Effector CD4-positive, alpha-beta T cell (primary cell): ENCODE results near the gene FBXW11.
"Not testable (repeated sequence)": the region's sequence is repeated elsewhere in the genome, so short reads cannot be mapped to it uniquely, and the experiment has no call there.

Experiments
- DNase-seq: peaks from one replicate; pipeline ENCODE4 v3.0.0-alpha.2; 2020

FBXW11 gene

GRCh38 chr5:171951218-171951617, 55.2 kb downstream of the FBXW11 start:
- DNase-seq, result no peak

DNA sequence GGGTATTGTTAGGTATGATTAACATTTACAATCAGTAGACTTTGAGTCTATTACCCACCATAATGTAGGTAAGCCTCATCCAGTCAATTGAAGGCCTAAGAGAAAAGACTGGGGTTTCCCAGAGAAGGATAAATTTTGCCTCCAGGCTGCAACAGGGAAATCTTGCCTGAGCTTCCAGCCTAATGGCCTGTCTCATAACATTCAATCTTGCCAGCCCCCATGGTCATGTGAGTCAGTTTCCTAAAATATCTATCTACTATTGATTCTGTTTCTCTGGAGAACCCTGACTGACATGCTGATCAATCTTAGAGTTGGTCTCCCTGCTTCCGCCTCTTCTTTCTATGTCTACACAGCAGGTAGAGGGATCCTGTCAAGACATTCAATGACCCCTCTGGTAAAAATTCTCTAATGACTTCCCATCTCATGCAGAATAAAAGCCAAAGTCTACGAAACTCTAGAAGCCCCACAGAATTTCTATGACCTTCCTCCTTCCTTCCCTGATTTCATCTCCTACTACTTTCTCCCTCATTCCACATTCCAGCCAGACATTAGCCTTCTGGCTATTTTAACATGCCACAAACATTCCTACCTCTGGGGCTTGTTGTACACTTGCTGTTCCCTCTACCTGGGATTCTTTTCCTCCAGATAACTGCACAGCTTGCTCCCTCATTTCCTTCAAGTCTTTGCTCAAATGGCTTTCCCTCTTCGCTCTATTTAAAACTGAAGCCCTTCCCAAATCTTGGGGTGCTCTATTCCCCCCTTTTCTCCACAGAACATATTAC, 60.2 kb downstream of the FBXW11 start:
- DNase-seq, result no peak

DNA sequence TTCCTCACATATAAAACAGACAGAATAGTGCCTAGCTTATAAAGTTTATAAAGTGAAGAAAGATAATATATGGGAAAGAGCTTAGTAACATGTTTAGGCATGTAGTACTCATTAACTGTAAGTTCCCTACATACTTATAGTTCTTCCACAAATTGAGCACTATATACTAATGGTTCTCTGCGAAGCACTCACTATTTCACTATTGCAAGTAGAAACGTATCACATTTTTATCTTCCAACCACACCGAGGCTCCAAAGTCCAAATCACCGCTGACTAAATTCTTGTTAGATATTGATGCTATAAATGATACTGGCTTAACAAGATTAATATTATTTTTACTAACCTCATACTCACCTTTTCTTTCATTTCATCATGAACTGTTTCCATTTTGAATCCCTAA, 61.0 kb downstream of the FBXW11 start:
- no peak for DNase-seq

DNA sequence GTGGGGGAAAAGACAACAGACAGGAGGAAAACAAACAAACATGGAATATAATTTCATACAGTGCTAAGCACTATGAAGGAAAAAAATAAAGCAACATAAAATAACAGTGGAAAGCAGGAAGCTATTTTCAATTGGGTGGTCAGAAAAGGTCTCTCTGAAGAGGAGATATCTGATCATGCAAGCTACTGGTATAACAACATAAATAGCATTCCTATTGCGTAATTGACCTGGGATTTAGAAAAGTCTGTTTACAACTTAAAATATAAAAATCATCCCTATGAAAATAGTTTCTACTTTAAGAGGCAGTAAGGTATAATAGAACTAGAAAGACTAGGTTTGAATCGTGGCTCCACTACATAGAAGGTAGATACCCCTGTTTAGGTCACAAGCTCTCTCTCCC, 61.4 kb downstream of the FBXW11 start:
- DNase-seq, result no peak

GRCh38 chr5:171942112-171942516, 64.3 kb downstream of the FBXW11 start:
- not testable (repeated sequence) for DNase-seq

- DNase-seq, result not testable (repeated sequence)
Observed at GRCh38 chr5:171941675-171942074, 64.8 kb downstream of the FBXW11 start.

DNA sequence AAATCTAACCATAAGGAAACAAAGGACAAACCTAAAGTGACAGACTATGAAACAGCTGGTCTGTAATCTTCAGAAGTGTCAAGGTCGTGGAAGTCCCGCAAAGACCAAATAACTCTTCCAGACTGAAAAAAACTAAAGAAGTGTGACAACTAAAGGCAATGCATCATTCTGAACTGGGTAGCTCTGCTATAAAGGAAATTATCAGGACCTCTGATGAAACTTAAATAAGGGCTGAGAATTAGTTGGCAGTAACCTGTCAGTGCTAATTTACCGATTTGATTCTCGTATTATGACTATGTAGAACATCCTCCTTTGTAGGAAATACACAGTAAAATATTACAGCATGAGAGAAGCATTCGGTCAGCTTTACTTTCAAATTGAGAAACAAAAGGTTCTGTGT, 65.2 kb downstream of the FBXW11 start:
- not testable (repeated sequence) for DNase-seq

GRCh38 chr5:171939951-171940350, 66.5 kb downstream of the FBXW11 start:
- no peak for DNase-seq

DNA sequence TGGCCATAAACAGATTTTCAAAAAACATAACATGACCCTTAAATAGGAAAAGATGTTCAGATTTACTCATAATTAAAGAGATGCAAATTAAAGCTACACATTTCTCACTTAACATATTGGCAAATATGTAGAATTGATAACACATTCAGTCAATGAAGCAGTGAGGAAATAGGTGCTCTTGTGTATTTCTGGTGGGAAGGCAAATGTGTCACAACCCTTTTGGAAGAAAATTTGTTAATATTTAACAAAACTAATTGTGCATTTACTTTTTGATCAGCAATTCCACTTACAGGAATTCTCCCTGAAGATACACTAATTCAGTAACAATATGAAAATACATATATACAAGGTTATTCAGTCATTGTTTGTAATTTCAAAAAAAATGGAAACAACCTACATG, 68.1 kb downstream of the FBXW11 start:
- no peak for DNase-seq

GRCh38 chr5:171937351-171937750, 69.1 kb downstream of the FBXW11 start:
- no peak for DNase-seq

GRCh38 chr5:171934586-171934985, 71.9 kb downstream of the FBXW11 start:
- DNase-seq, result no peak

DNA sequence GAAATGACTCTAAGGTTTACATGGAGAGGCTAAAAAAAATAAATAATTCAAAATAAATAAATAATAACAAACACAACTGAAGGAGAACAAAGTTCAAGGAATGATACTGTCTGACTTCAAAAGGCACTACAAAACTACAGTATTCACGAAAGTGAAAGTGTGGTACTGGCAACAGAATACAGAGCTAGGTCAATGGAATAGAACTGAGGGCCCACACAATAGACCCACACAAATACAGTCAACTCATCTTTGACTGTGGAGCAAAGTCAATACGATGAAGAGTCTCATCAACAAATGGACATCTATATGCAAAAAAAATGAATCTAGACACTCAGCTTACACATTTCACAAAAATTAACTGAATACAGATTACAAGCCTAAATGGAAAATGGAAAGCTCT, 75.3 kb downstream of the FBXW11 start:
- no peak for DNase-seq

- DNase-seq, result no peak
Observed at GRCh38 chr5:171927345-171927941, 79.0 kb downstream of the FBXW11 start.

- DNase-seq, result no peak
Observed at GRCh38 chr5:171926311-171926710, 80.1 kb downstream of the FBXW11 start.

DNA sequence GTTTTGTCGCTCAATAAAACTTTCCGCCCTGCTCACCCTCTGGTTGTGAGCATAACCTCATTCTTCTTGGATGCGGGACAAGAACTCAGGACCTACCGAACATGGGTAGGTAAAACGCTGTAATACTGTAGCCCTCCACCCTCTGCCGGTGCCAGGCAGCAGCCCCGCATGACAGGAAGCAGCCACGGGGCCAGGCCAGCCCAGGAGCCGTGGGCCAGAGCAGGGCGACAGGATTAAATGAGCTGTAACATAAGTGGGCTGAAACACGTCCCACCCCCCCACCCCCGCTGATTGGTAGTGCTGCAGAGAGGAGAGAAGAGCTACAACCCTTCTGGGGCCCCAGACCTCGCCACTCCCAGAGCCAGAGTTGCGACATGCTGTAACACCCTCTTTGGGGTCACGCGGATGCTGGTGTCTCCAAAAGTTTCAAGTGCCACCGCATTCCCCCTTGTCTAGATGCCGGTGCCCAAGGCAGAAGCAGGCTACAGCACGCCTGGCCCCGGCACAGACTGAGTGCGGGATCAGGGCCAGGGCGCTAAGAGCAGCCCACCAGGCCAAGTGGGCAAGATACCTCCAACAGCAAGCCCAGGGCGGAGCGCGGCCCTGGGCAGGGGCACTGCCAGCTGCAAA, 81.8 kb downstream of the FBXW11 start:
- no peak for DNase-seq

DNA sequence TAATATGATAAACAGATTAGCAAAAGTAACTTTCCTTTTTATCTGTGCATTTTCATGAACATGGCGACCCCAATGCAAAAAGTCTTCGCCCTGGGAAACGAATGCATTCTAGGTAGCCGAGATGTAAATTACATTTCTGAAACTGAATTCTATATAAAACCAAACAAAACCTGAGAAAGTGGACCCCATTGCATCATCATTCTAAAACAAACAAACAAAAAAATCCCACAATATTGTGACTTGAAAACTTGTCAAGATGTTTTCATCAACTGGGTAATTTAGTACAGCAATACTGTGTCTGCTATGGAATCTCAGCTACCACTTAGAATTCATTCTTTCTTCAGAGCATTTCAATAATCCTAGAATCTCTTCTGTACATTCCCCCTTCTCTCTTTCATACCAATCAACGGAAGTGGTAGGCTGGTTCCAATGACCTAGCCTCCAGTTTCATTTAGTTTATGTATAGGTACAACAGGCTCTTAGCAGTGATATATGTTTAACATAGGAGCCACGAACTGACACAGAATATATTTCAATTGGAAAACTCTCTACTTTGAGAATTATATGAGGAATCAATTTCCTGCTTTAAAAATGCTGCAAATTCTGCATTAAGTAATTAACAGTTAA, 85.6 kb downstream of the FBXW11 start:
- DNase-seq, result no peak

- DNase-seq, result not testable (repeated sequence)
Observed at GRCh38 chr5:171915700-171916099, 90.7 kb downstream of the FBXW11 start.

DNA sequence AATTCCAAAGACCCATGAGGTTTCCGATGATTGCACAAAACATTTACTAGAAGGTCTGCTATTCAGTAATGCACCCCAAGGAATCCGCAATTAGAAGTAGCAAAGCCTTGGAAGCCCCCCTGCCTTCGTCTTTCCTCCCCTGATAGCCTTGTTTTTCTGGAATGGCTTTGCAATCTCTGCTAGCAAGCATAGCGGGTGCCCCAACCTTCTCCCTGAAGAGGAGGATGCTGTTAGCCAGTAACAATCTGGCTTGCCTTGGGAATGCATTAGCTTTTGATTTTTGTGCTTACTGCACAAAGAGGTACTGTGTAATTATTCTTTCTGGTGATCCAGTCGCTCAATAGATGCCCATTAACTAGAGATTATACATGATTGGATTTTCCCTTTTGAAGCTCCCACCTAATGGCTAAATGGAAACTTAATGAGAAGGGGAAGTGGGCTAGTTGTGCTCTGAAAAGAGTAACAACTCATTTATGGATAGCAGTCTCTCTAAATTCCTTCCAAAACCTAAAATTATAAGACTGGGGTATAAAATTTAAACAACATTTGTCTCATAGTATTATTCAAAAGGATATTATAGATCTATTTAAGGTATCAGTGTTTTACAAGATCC, 91.6 kb downstream of the FBXW11 start:
- DNase-seq, result no peak

GRCh38 chr5:171913987-171914273, 92.5 kb downstream of the FBXW11 start:
- DNase-seq, result no peak

DNA sequence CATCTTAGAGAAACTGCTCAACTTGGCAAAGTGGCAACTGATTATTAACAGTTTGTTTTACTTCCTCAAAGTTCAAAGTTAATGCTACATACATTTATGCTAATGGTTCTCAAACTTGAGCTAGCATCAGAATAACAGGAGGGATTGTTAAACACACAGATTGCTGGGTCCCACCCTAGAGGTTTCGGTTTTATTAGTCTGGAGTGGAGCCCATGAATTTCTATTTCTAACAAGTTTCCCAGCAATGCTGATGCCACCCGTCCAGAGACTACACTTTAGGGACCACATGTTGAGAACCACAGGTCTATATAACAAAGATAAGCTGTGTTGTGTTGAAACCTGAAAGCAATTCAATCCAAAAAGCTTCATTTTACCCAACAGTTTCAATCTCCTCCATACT, 95.3 kb downstream of the FBXW11 start:
- no peak for DNase-seq

DNA sequence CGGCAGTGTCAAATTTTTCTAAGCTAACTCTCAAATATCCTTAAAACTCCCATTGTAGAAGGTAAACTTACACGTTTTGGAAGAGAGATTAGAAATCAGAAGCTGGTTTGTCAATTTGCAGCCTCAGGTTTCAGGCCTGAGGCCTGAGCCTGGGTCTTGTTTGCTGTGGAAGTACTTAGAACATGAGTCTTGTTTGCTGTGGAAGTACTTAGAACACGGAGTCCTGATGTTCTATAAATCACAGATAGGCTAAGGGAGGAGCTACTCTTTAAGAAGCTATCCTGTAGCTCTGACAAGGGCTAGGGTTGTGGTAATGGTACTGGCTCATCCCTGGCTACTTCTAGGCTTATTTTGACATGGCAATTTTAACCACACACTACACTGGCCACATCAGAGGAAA, 97.8 kb downstream of the FBXW11 start:
- DNase-seq, result no peak

DNA sequence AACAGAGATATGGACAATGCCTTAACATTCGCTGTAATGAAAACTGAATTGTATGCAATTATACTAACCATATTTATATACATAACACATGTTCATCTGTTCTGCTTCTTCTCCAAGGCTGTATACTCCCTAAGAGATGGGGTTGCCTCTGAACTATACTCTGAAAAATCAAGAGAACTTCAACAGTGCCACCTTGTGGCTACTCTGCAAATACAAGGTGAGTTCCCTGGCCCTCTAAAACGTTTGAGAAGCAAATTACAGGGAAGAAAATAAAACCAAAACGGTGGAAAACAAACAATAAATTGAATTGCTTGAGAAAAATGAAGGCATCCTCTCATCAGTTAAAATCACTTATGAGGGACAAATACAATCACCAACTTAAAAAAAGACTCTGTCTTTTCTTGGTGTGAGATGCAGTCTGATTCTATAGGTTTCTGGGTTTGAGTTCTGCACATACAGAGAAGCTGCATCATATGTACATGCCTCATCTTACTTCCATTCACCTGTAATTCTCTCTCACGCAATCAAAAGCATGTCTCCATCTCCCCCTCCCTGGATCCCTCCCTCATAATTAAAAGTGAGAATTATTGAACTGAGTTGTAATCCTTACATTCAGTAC, 98.6 kb downstream of the FBXW11 start:
- DNase-seq, result peak; percentile 26
